GF-D8 (cell line): ENCODE data around the gene ANKRD11.
A peak's percentile ranks its signal among the peaks of the same experiment; 100 is the strongest.
"Not testable (repeated sequence)": the region's sequence is repeated elsewhere in the genome, so short reads cannot be mapped to it uniquely, and the experiment has no call there.

Source experiments
- DNase-seq: peaks from one replicate; lab custom pipeline; 2025; lab: John Stamatoyannopoulos, UW

Gene ANKRD11

GRCh38 chr16:89402962-89403361, 87.4 kb downstream of the ANKRD11 start:
- no peak for DNase-seq

GRCh38 chr16:89401641-89402445, 88.5 kb downstream of the ANKRD11 start:
- no peak for DNase-seq

GRCh38 chr16:89401205-89401604, 89.2 kb downstream of the ANKRD11 start:
- no peak for DNase-seq

GRCh38 chr16:89400740-89401139, 89.6 kb downstream of the ANKRD11 start:
- no peak for DNase-seq

GRCh38 chr16:89398924-89399323, 91.4 kb downstream of the ANKRD11 start:
- no peak for DNase-seq

- no peak for DNase-seq
These were observed 93.0 kb downstream of the ANKRD11 start for GRCh38 chr16:89397331-89397861.

GRCh38 chr16:89396156-89396555, 94.2 kb downstream of the ANKRD11 start:
- DNase-seq: no peak

GRCh38 chr16:89395150-89396142, 94.9 kb downstream of the ANKRD11 start:
- no peak for DNase-seq

GRCh38 chr16:89393738-89394406, 96.5 kb downstream of the ANKRD11 start:
- no peak for DNase-seq

- peak; percentile 23 for DNase-seq
These were observed 97.3 kb downstream of the ANKRD11 start for GRCh38 chr16:89392881-89393737.

- DNase-seq: not testable (repeated sequence)
These were observed 100.2 kb downstream of the ANKRD11 start for GRCh38 chr16:89390224-89390583.

GRCh38 chr16:89389504-89390223, 100.7 kb downstream of the ANKRD11 start:
- DNase-seq: not testable (repeated sequence)

GRCh38 chr16:89388536-89388935, 101.8 kb downstream of the ANKRD11 start:
- no peak for DNase-seq

- DNase-seq: no peak
These were observed 103.8 kb downstream of the ANKRD11 start for GRCh38 chr16:89386306-89387185.

- DNase-seq: no peak
These were observed 104.6 kb downstream of the ANKRD11 start for GRCh38 chr16:89385712-89386111.

- DNase-seq: no peak
These were observed 106.1 kb downstream of the ANKRD11 start for GRCh38 chr16:89384282-89384681.

GRCh38 chr16:89383095-89384003, 107.0 kb downstream of the ANKRD11 start:
- DNase-seq: no peak

- DNase-seq: not testable (repeated sequence)
These were observed 107.8 kb downstream of the ANKRD11 start for GRCh38 chr16:89382555-89382954.
